K562 (cell line): Measurements from ENCODE around the gene NAIF1.
"Not testable (repeated sequence)": the region's sequence is repeated elsewhere in the genome, so short reads cannot be mapped to it uniquely, and the experiment has no call there.

Source experiments
- SRF ChIP-seq, 2 experiments: fragments of 250-450, 450-650 bp in 1 of 2; sonication (Bioruptor Pico) in 1 of 2; sonication (generic) in 1 of 2; formaldehyde crosslinking; IDR thresholded peaks; 2 replicates each; pipeline versions ENCODE4 v1.5.0 to v1.5.1; 2020 to 2022; ENCODE audit warnings: mild to moderate bottlenecking in 1 of 2, missing genetic modification reagents in 1 of 2
- TEAD2 ChIP-seq: fragments of 450-650 bp; IDR thresholded peaks from 2 replicates; pipeline ENCODE4 v1.6.1; 2016; ENCODE audit warnings: missing genetic modification characterization, control low read depth, missing compliant biosample characterization
- ZNF589 ChIP-seq: fragments of 200-800 bp; sonication (Bioruptor generic); IDR thresholded peaks from 2 replicates; pipeline ENCODE4 v1.6.1; 2016; ENCODE audit warnings: low read depth, missing genetic modification characterization, missing compliant biosample characterization

- not testable (repeated sequence) for TF ChIP-seq ZNF589 (CRISPR knock-in tag); SRF (CRISPR knock-in tag; IDR thresholded peaks at IDR 0.05); TEAD2 (tag)
Measured at GRCh38 chr9:128036522-128036921, 30.6 kb downstream of the NAIF1 start.
